Prostate gland (tissue), 2 donors: Measurements from ENCODE around the gene NOC4L.
"Not testable (repeated sequence)": the region's sequence is repeated elsewhere in the genome, so short reads cannot be mapped to it uniquely, and the experiment has no call there.

ENCODE experiments used
- POLR2A ChIP-seq: fragments of 450-650 bp; IDR thresholded peaks from one replicate; pipeline ENCODE4 v1.6.1; 2016; ENCODE audit warnings: antibody characterized with exemption, mild to moderate bottlenecking
- TF ChIP-seq, protein P1 (sequence below), 4 experiments: fragments of 200-600 bp in 2 of 4; fragments of 450-650 bp in 2 of 4; sonication (generic) in 2 of 4; IDR thresholded peaks; 1 replicate in 3 of 4; 2 replicates in 1 of 4; pipeline ENCODE4 v1.5.1; 2016 to 2019; ENCODE audit warnings: antibody characterized with exemption in 4 of 4, mild to moderate bottlenecking in 2 of 4, moderate library complexity in 2 of 4

DNA sequence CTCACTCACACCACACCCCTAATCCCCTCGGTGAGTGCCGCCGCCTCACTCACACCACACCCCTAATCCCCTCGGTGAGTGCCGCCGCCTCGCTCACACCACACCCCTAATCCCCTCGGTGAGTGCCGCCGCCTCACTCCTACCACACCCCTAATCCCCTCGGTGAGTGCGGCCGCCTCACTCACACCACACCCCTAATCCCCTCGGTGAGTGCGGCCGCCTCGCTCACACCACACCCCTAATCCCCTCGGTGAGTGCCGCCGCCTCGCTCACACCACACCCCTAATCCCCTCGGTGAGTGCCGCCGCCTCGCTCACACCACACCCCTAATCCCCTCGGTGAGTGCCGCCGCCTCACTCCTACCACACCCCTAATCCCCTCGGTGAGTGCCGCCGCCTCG, 5.3 kb downstream of the NOC4L start:
- TF ChIP-seq, protein P1, sequence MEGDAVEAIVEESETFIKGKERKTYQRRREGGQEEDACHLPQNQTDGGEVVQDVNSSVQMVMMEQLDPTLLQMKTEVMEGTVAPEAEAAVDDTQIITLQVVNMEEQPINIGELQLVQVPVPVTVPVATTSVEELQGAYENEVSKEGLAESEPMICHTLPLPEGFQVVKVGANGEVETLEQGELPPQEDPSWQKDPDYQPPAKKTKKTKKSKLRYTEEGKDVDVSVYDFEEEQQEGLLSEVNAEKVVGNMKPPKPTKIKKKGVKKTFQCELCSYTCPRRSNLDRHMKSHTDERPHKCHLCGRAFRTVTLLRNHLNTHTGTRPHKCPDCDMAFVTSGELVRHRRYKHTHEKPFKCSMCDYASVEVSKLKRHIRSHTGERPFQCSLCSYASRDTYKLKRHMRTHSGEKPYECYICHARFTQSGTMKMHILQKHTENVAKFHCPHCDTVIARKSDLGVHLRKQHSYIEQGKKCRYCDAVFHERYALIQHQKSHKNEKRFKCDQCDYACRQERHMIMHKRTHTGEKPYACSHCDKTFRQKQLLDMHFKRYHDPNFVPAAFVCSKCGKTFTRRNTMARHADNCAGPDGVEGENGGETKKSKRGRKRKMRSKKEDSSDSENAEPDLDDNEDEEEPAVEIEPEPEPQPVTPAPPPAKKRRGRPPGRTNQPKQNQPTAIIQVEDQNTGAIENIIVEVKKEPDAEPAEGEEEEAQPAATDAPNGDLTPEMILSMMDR (IDR thresholded peaks at IDR 0.05): not testable (repeated sequence)
- TF ChIP-seq POLR2A: not testable (repeated sequence)
